Central memory CD8-positive, alpha-beta T cell (primary cell): ENCODE data around the gene PCDHA6.
"Not testable (repeated sequence)": the region's sequence is repeated elsewhere in the genome, so short reads cannot be mapped to it uniquely, and the experiment has no call there.

ENCODE experiments used
- ATAC-seq: fragments of 150-1000 bp; cut with Tn5 transposase; replicated peaks from 2 replicates; pipeline ENCODE4 v1.10.0; 2022; ENCODE audit warnings: mild to moderate bottlenecking, moderate FRiP score, moderate number of reproducible peaks; ENCODE audit not compliant: poor library complexity, severe bottlenecking; ENCODE audit errors: extremely low read depth
- DNase-seq, 2 donors: peaks; one replicate each; pipeline ENCODE4 v3.0.0; 2021; ENCODE audit warnings: low spot score in 2 of 2
- H3K27ac Mint-ChIP-seq: one replicate; pipeline ENCODE4 v1.8.0; 2022; ENCODE audit warnings: low read depth, mild to moderate bottlenecking, moderate library complexity, mixed read lengths
- H3K27me3 Mint-ChIP-seq: one replicate; pipeline ENCODE4 v1.8.0; 2022; ENCODE audit warnings: mixed read lengths
- H3K36me3 Mint-ChIP-seq: one replicate; pipeline ENCODE4 v1.8.0; 2022; ENCODE audit warnings: mild to moderate bottlenecking, moderate library complexity, mixed read lengths; ENCODE audit not compliant: insufficient read depth
- H3K4me1 Mint-ChIP-seq: one replicate; pipeline ENCODE4 v1.8.0; 2022; ENCODE audit warnings: mixed read lengths
- H3K4me3 Mint-ChIP-seq: one replicate; pipeline ENCODE4 v1.8.0; 2022; ENCODE audit warnings: mild to moderate bottlenecking, moderate library complexity, mixed read lengths
- H3K9me3 Mint-ChIP-seq: one replicate; pipeline ENCODE4 v1.8.0; 2022; ENCODE audit warnings: mixed read lengths

Gene PCDHA6

DNA sequence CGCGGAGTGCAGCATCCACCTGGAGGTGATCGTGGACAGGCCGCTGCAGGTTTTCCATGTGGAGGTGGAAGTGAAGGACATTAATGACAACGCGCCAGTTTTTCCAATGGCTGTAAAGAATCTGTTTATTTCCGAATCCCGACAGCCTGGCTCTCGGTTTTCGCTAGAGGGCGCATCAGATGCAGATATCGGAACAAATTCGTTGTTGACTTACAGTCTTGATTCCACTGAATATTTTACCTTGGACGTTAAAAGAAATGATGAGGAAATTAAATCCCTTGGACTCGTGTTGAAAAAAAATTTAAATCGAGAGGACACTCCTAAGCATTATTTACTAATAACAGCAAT lies 26.3 kb upstream of the PCDHA6 start:
- ATAC-seq (no peak), DNase-seq (no peak)
- Mint-ChIP-seq H3K36me3 (no peaks in the 10 kb centered on the region), H3K27ac (no peak overlapping the region), H3K4me3 (no peak overlapping the region), H3K27me3 (peaks cover 31% of the 10 kb centered on the region), H3K9me3 (no peaks in the 10 kb centered on the region), H3K4me1 (no peaks in the 10 kb centered on the region)

DNA sequence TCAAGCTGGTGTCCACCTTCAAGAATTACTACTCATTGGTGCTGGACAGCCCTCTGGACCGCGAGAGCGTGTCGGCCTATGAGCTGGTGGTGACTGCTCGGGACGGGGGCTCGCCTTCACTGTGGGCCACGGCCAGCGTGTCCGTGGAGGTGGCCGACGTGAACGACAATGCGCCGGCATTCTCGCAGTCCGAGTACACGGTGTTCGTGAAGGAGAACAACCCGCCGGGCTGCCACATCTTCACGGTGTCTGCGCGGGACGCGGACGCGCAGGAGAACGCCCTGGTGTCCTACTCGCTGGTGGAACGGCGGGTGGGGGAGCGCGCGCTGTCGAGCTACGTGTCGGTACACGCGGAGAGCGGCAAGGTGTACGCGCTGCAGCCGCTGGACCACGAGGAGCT lies 25.4 kb upstream of the PCDHA6 start:
- H3K4me3 Mint-ChIP-seq, H3K27ac Mint-ChIP-seq, H3K4me1 Mint-ChIP-seq, ATAC-seq, DNase-seq, H3K9me3 Mint-ChIP-seq, H3K36me3 Mint-ChIP-seq: not testable (repeated sequence)
- peaks cover 35% of the 10 kb centered on the region for H3K27me3 Mint-ChIP-seq

- H3K4me3 Mint-ChIP-seq, result no peak overlapping the region
- H3K9me3 Mint-ChIP-seq, result no peaks in the 10 kb centered on the region
- no peak overlapping the region for H3K27ac Mint-ChIP-seq
- H3K36me3 Mint-ChIP-seq, result no peaks in the 10 kb centered on the region
- no peak for ATAC-seq
- no peaks in the 10 kb centered on the region for H3K4me1 Mint-ChIP-seq
- DNase-seq, result no peak
- peaks cover 35% of the 10 kb centered on the region for H3K27me3 Mint-ChIP-seq
Observed at GRCh38 chr5:140802781-140803271, 24.9 kb upstream of the PCDHA6 start.

- H3K4me3 Mint-ChIP-seq, result no peak within 1 kb of the TSS
- H3K4me1 Mint-ChIP-seq, result no peaks in the 10 kb centered on the region
- no peak within 1 kb of the TSS for H3K27ac Mint-ChIP-seq
- ATAC-seq, result no peak
- no peak for DNase-seq
- H3K9me3 Mint-ChIP-seq, result no peaks in the 10 kb centered on the region
- peaks cover 34% of the 10 kb centered on the region for H3K27me3 Mint-ChIP-seq
- no peaks in the 10 kb centered on the region for H3K36me3 Mint-ChIP-seq
Observed at GRCh38 chr5:140806834-140807775, 20.7 kb upstream of the PCDHA6 start, which contains the start of gene PCDHA4. Gene PCDHA4 (plus strand): TSS chr5:140807068.

DNA sequence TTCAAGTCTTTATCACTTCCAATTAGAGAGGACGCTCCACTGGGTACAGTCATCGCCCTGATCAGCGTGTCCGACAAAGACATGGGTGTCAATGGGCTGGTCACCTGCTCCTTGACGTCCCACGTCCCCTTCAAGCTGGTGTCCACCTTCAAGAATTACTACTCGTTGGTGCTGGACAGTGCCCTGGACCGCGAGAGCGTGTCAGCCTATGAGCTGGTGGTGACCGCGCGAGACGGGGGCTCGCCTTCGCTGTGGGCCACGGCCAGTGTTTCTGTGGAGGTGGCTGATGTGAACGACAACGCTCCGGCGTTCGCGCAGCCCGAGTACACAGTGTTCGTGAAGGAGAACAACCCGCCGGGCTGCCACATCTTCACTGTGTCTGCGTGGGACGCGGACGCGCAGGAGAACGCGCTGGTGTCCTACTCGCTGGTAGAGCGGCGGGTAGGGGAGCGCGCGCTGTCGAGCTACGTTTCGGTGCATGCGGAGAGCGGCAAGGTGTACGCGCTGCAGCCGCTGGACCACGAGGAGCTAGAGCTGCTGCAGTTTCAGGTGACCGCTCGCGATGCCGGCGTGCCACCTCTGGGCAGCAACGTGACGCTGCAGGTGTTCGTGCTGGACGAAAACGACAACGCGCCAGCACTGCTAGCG lies 19.4 kb upstream of the PCDHA6 start:
- H3K27me3 Mint-ChIP-seq, result peaks cover 34% of the 10 kb centered on the region
- H3K9me3 Mint-ChIP-seq, ATAC-seq, H3K4me3 Mint-ChIP-seq, DNase-seq, H3K27ac Mint-ChIP-seq, H3K36me3 Mint-ChIP-seq, H3K4me1 Mint-ChIP-seq: not testable (repeated sequence)

- Mint-ChIP-seq H3K27ac (no peak overlapping the region), H3K9me3 (no peaks in the 10 kb centered on the region), H3K27me3 (peaks cover 34% of the 10 kb centered on the region), H3K4me1 (no peaks in the 10 kb centered on the region), H3K4me3 (no peak overlapping the region), H3K36me3 (no peaks in the 10 kb centered on the region)
- no peak for DNase-seq
- no peak for ATAC-seq
Observed at GRCh38 chr5:140808889-140809291, 18.9 kb upstream of the PCDHA6 start.

GRCh38 chr5:140821375-140822280 lies 6.1 kb upstream of the PCDHA6 start, which contains the start of gene PCDHA5:
Gene PCDHA5 (plus strand): TSS chr5:140821613.
- DNase-seq, result no peak
- no peak within 1 kb of the TSS for H3K4me3 Mint-ChIP-seq
- peaks cover 2% of the 10 kb centered on the region for H3K9me3 Mint-ChIP-seq
- H3K4me1 Mint-ChIP-seq, result no peaks in the 10 kb centered on the region
- no peak within 1 kb of the TSS for H3K27ac Mint-ChIP-seq
- H3K27me3 Mint-ChIP-seq, result peaks cover 14% of the 10 kb centered on the region
- ATAC-seq, result no peak
- no peaks in the 10 kb centered on the region for H3K36me3 Mint-ChIP-seq

GRCh38 chr5:140822281-140822629 lies 5.5 kb upstream of the PCDHA6 start:
- no peak overlapping the region for H3K4me3 Mint-ChIP-seq
- no peaks in the 10 kb centered on the region for H3K36me3 Mint-ChIP-seq
- H3K27ac Mint-ChIP-seq, result no peak overlapping the region
- no peak for ATAC-seq
- peaks cover 15% of the 10 kb centered on the region for H3K27me3 Mint-ChIP-seq
- no peaks in the 10 kb centered on the region for H3K4me1 Mint-ChIP-seq
- DNase-seq, result no peak
- no peaks in the 10 kb centered on the region for H3K9me3 Mint-ChIP-seq

GRCh38 chr5:140822969-140823368 lies 4.8 kb upstream of the PCDHA6 start:
- H3K4me1 Mint-ChIP-seq, DNase-seq, ATAC-seq, H3K36me3 Mint-ChIP-seq, H3K27ac Mint-ChIP-seq, H3K9me3 Mint-ChIP-seq, H3K4me3 Mint-ChIP-seq: not testable (repeated sequence)
- peaks cover 22% of the 10 kb centered on the region for H3K27me3 Mint-ChIP-seq

GRCh38 chr5:140823475-140823874 lies 4.3 kb upstream of the PCDHA6 start:
- no peaks in the 10 kb centered on the region for H3K36me3 Mint-ChIP-seq
- H3K27me3 Mint-ChIP-seq, result peaks cover 25% of the 10 kb centered on the region
- no peak overlapping the region for H3K27ac Mint-ChIP-seq
- no peaks in the 10 kb centered on the region for H3K9me3 Mint-ChIP-seq
- ATAC-seq (no peak), DNase-seq (no peak)
- H3K4me3 Mint-ChIP-seq, result no peak overlapping the region
- H3K4me1 Mint-ChIP-seq, result no peaks in the 10 kb centered on the region

DNA sequence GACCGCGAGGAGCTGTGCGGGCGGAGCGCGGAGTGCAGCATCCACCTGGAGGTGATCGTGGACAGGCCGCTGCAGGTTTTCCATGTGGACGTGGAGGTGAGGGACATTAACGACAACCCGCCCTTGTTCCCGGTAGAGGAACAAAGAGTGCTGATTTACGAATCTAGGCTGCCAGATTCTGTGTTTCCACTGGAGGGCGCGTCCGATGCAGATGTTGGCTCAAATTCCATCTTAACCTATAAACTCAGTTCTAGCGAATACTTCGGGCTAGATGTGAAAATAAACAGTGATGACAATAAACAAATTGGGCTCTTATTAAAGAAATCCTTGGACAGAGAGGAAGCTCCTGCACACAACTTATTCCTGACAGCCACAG lies 590 bp downstream of the PCDHA6 start:
- Mint-ChIP-seq H3K36me3 (no peaks in the 10 kb centered on the region), H3K4me3 (no peak overlapping the region), H3K4me1 (no peaks in the 10 kb centered on the region), H3K27ac (no peak overlapping the region), H3K27me3 (peaks cover 49% of the 10 kb centered on the region), H3K9me3 (no peaks in the 10 kb centered on the region)
- ATAC-seq (no peak), DNase-seq (no peak)
